GM21526 (cell line): ENCODE data around the gene ADGRF3.
"Not testable (repeated sequence)": the region's sequence is repeated elsewhere in the genome, so short reads cannot be mapped to it uniquely, and the experiment has no call there.

Experiments
- ATAC-seq: cut with Tn5 transposase; IDR thresholded peaks from one replicate; pipeline ENCODE4 v1.9.1; 2021; ENCODE audit warnings: moderate library complexity; ENCODE audit not compliant: unreplicated experiment, low FRiP score

ADGRF3 gene

GRCh38 chr2:26346454-26347053 lies at the start of gene ADGRF3:
TSS of gene ADGRF3 (minus strand) at chr2:26346789. CDS start at chr2:26346234, 555 bp downstream.
- no peak for ATAC-seq

GRCh38 chr2:26395394-26395793 lies 48.8 kb upstream of the ADGRF3 start:
- no peak for ATAC-seq

- ATAC-seq, result no peak
Observed at GRCh38 chr2:26394694-26395093, 48.1 kb upstream of the ADGRF3 start.

- ATAC-seq, result no peak
Observed at GRCh38 chr2:26387189-26387588, 40.6 kb upstream of the ADGRF3 start.

- no peak for ATAC-seq
Observed at GRCh38 chr2:26384597-26384996, 38.0 kb upstream of the ADGRF3 start.

GRCh38 chr2:26384183-26384582 lies 37.6 kb upstream of the ADGRF3 start:
- ATAC-seq, result no peak

GRCh38 chr2:26382564-26382963 lies 36.0 kb upstream of the ADGRF3 start:
- no peak for ATAC-seq

GRCh38 chr2:26380281-26380680 lies 33.7 kb upstream of the ADGRF3 start:
- no peak for ATAC-seq

- no peak for ATAC-seq
Observed at GRCh38 chr2:26376799-26377198, 30.2 kb upstream of the ADGRF3 start.

GRCh38 chr2:26370909-26371308 lies 24.3 kb upstream of the ADGRF3 start:
- ATAC-seq, result not testable (repeated sequence)

- not testable (repeated sequence) for ATAC-seq
Observed at GRCh38 chr2:26369664-26370063, 23.1 kb upstream of the ADGRF3 start.

- ATAC-seq, result no peak
Observed at GRCh38 chr2:26366957-26367356, 20.4 kb upstream of the ADGRF3 start.

GRCh38 chr2:26364669-26365068 lies 18.1 kb upstream of the ADGRF3 start:
- no peak for ATAC-seq

GRCh38 chr2:26363958-26364357 lies 17.4 kb upstream of the ADGRF3 start:
- ATAC-seq, result no peak

- no peak for ATAC-seq
Observed at GRCh38 chr2:26363323-26363722, 16.7 kb upstream of the ADGRF3 start.

- no peak for ATAC-seq
Observed at GRCh38 chr2:26359886-26360473, 13.4 kb upstream of the ADGRF3 start.

- no peak for ATAC-seq
Observed at GRCh38 chr2:26356771-26357170, 10.2 kb upstream of the ADGRF3 start.

- ATAC-seq, result no peak
Observed at GRCh38 chr2:26356111-26356510, 9.5 kb upstream of the ADGRF3 start.

- no peak for ATAC-seq
Observed at GRCh38 chr2:26355038-26355995, 8.7 kb upstream of the ADGRF3 start.

GRCh38 chr2:26354469-26354868 lies 7.9 kb upstream of the ADGRF3 start:
- not testable (repeated sequence) for ATAC-seq

GRCh38 chr2:26352892-26353291 lies 6.3 kb upstream of the ADGRF3 start:
- ATAC-seq, result no peak
